Stimulated activated CD8-positive, alpha-beta memory T cell treated with anti-CD3 and anti-CD28 coated beads, Interleukin-4, amount 100 ng/mL, for 1 hour (primary cell): ENCODE data around the gene SELENON.
A peak's percentile ranks its signal among the peaks of the same experiment; 100 is the strongest.

Source experiments
- DNase-seq, 2 donors: peaks; one replicate each; pipeline ENCODE4 v3.0.0-alpha.2; 2020; ENCODE audit warnings: low read depth in 2 of 2, low spot score in 1 of 2

Gene SELENON

GRCh38 chr1:25770541-25771220 lies 29.3 kb upstream of the SELENON start:
- no peak for DNase-seq

GRCh38 chr1:25771221-25772114 lies 28.5 kb upstream of the SELENON start:
- DNase-seq = no peak

GRCh38 chr1:25772164-25772563 lies 27.8 kb upstream of the SELENON start:
- DNase-seq = no peak

- DNase-seq = no peak
Measured at GRCh38 chr1:25772692-25773245, 27.2 kb upstream of the SELENON start.

- no peak for DNase-seq
Measured at GRCh38 chr1:25773441-25774125, 26.4 kb upstream of the SELENON start.

- DNase-seq = no peak
Measured at GRCh38 chr1:25774206-25774803, 25.7 kb upstream of the SELENON start.

GRCh38 chr1:25774921-25775771 lies 24.8 kb upstream of the SELENON start:
- peak; percentile 46 to 72 for DNase-seq

GRCh38 chr1:25779388-25779787 lies 20.6 kb upstream of the SELENON start:
- DNase-seq = no peak

GRCh38 chr1:25779894-25780293 lies 20.1 kb upstream of the SELENON start:
- no peak for DNase-seq

- no peak for DNase-seq
Measured at GRCh38 chr1:25780318-25781129, 19.5 kb upstream of the SELENON start.

- no peak for DNase-seq
Measured at GRCh38 chr1:25781130-25781433, 18.9 kb upstream of the SELENON start.

GRCh38 chr1:25782608-25783201 lies 17.3 kb upstream of the SELENON start:
- DNase-seq = no peak

GRCh38 chr1:25784575-25785051 lies 15.4 kb upstream of the SELENON start:
- no peak for DNase-seq

- no peak for DNase-seq
Measured at GRCh38 chr1:25785333-25786067, 14.5 kb upstream of the SELENON start.

GRCh38 chr1:25786887-25787759 lies 12.9 kb upstream of the SELENON start:
- no peak for DNase-seq

- DNase-seq = no peak
Measured at GRCh38 chr1:25787760-25788166, 12.2 kb upstream of the SELENON start.

GRCh38 chr1:25790472-25790871 lies 9.5 kb upstream of the SELENON start:
- no peak for DNase-seq
